ENCODE measurements around the gene MYL12A. TPM values are rescaled to one million over a fixed set of nuclear protein-coding genes. Genes with fewer than 3 reads are reported as not detected.

MYL12A gene
- total and polyA plus RNA-seq, 2 experiments from 2014 or later: 206 to 502 TPM

- H2AFZ ChIP-seq: no peak overlapping the region
- peaks cover 3% of the 10 kb centered on the region; the same call in 1 of the 2 replicates for H3K36me3 ChIP-seq (ENCODE audit: insufficient read depth)
- 0 out of 2 replicates have a peak, but pooled peaks cover 5% of the 10 kb centered on the region for H3F3A ChIP-seq (replicated peaks; ENCODE audit: low read depth)
- no peak overlapping the region for H3K4me2 ChIP-seq
- TF ChIP-seq CTCF (conservative IDR thresholded peaks at IDR 0.05; ENCODE audit: low read depth in 2 of 2) (peak; percentile 61 to 82), STAT1 (IDR thresholded peaks at IDR 0.05; ENCODE audit: unreplicated experiment) (no peak)
- peak; percentile 66 for ATAC-seq
- Mint-ChIP-seq H3K27me3 (ENCODE audit: insufficient read depth, low read depth, poor library complexity) (peaks cover 9% of the 10 kb centered on the region), H3K9me3 (peaks cover 12% of the 10 kb centered on the region; the same call in 2 of the 3 replicates), H3K4me1 (peaks cover 37% of the 10 kb centered on the region), H3K4me3 (no peak overlapping the region), H3K36me3 (ENCODE audit: low read depth) (peaks cover 22% of the 10 kb centered on the region), H3K27ac (0 out of 2 replicates have a peak overlapping the region, but pooled peaks have one; percentile 21)
- H3K79me2 ChIP-seq (replicated peaks; ENCODE audit: insufficient read depth): no peaks in the 10 kb centered on the region
- H3K27ac ChIP-seq (ENCODE audit: low read depth): no peak overlapping the region
- H3K4me1 ChIP-seq (ENCODE audit: insufficient read depth): peaks cover 29% of the 10 kb centered on the region
- no peak overlapping the region for H3K4me3 ChIP-seq
- no peaks in the 10 kb centered on the region for H3K9me2 ChIP-seq (ENCODE audit: insufficient read depth)
- peak; percentile 87 for DNase-seq (ENCODE audit: low spot score)
- H4K20me1 ChIP-seq (replicated peaks; ENCODE audit: insufficient read depth): no peaks in the 10 kb centered on the region
- H3K27me3 ChIP-seq (ENCODE audit: insufficient read depth): no peaks in the 10 kb centered on the region
Measured at GRCh38 chr18:3281456-3282400, 34.1 kb downstream of the MYL12A start.

GRCh38 chr18:3283253-3283863 is 35.8 kb downstream of the MYL12A start:
- H3K27me3 Mint-ChIP-seq (ENCODE audit: insufficient read depth, low read depth, poor library complexity): peaks cover 11% of the 10 kb centered on the region
- Histone ChIP-seq H3K27ac (ENCODE audit: low read depth) (no peak overlapping the region; the same call in 1 of the 2 replicates), H3F3A (replicated peaks; ENCODE audit: low read depth) (0 out of 2 replicates have a peak, but pooled peaks cover 5% of the 10 kb centered on the region), H2AFZ (peak overlapping the region; percentile 44; the same call in 1 of the 2 replicates), H3K27me3 (ENCODE audit: insufficient read depth) (no peaks in the 10 kb centered on the region), H3K36me3 (ENCODE audit: insufficient read depth) (no peaks in the 10 kb centered on the region), H3K4me2 (0 out of 2 replicates have a peak overlapping the region, but pooled peaks have one; percentile 14), H3K4me1 (ENCODE audit: insufficient read depth) (peaks cover 19% of the 10 kb centered on the region), H3K79me2 (replicated peaks; ENCODE audit: insufficient read depth) (no peaks in the 10 kb centered on the region), H4K20me1 (replicated peaks; ENCODE audit: insufficient read depth) (no peaks in the 10 kb centered on the region), H3K9me2 (ENCODE audit: insufficient read depth) (no peaks in the 10 kb centered on the region), H3K4me3 (no peak overlapping the region)
- peaks cover 24% of the 10 kb centered on the region for H3K4me1 Mint-ChIP-seq
- H3K36me3 Mint-ChIP-seq (ENCODE audit: low read depth): peaks cover 21% of the 10 kb centered on the region
- ATAC-seq (no peak), DNase-seq (ENCODE audit: low spot score) (no peak)
- TF ChIP-seq EZH2 (IDR thresholded peaks at IDR 0.05; ENCODE audit: low read depth, unreplicated experiment): no peak
- TF ChIP-seq ETS1 (IDR thresholded peaks at IDR 0.05): no peak
- TF ChIP-seq POLR2AphosphoS5 (IDR thresholded peaks at IDR 0.05; ENCODE audit: low read depth): no peak
- no peak for TF ChIP-seq JUNB (IDR thresholded peaks at IDR 0.05; ENCODE audit: unreplicated experiment)
- TF ChIP-seq EZH2phosphoT487 (IDR thresholded peaks at IDR 0.05; ENCODE audit: unreplicated experiment): no peak
- no peak for TF ChIP-seq CTCF (conservative IDR thresholded peaks at IDR 0.05; ENCODE audit: low read depth in 2 of 2)
- H3K9me3 Mint-ChIP-seq: peaks cover 27% of the 10 kb centered on the region
- no peak overlapping the region for H3K4me3 Mint-ChIP-seq
- H3K27ac Mint-ChIP-seq: no peak overlapping the region
